ENCODE measurements around the gene FOXF1.

GRCh38 chr16:86507173-86508027 is 2.9 kb upstream of the FOXF1 start:
- TF ChIP-seq CTCF (IDR thresholded peaks at IDR 0.05) (no peak), POLR2A (IDR thresholded peaks at IDR 0.05) (no peak), EP300 (IDR thresholded peaks at IDR 0.05; ENCODE audit: low read depth) (no peak), POLR2AphosphoS5 (IDR thresholded peaks at IDR 0.05) (no peak)
